Measurements from ENCODE around the gene MRPL53. TPM values are rescaled to one million over a fixed set of nuclear protein-coding genes. Genes with fewer than 3 reads are reported as not detected.

The MRPL53 gene
- total and polyA plus RNA-seq, 9 of the 15 experiments (the other 6 are each of a cell fraction or from before 2014, with no cell fraction given): 11.5 to 87.9 (median 41.1) TPM

DNA sequence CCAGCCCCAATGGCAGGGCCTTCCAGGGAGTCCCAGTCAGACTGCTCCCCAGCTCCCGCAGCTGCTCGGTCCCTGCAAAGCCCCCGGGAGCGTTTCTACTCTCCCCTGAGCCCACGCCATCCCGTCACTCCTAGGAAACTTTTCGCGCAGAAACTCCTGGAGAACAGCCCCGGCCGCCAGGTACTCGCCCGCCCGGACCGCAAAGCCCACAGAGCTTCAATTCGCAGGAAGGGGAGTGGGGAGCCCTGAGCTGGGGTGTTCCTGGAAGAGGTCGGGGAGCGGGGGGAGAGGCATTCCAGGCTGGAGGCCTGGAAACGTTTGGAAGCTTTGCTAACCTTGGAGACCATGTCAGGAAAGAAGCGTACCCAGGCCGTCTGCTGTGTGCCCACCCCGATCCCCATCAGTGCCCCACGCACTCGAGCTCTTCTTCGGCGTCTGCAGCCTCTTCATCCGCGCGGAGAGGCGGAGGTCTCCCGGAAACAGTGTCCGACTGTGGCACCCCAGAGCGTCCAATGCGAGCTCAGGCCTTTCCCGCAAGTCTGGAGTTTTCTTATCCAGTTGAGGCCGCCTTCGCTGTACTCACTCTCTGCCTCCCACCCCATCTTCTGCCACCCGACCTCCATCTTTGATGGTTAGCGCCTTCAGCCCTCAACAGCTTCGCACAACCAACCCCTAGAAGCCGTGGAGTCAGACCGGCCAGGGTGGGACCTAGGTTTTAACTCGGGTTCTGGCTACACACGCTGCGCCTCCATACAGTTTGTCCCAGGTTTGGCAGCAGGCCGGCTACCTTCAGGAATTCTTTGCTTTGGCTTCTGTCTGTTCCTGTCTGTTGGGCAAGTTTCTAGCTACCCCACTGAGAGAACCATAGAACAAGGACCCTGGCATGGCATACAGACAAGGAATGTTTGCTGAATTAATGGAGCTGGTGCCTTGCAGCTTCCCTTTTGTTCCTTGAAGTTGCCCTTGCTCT is 31.3 kb upstream of the MRPL53 start (continued):
- TF ChIP-seq ATF3 (IDR thresholded peaks at IDR 0.05) (peak; percentile 46; the same call in 1 of the 2 replicates), ATF3 (CRISPR knock-in tag; conservative IDR thresholded peaks at IDR 0.05) (peak; percentile 39; the same call in 1 of the 2 replicates), CREB1 (IDR thresholded peaks at IDR 0.05) (no peak), CREB1 (CRISPR knock-in tag; IDR thresholded peaks at IDR 0.05) (peak; percentile 9; the same call in 1 of the 2 replicates), TGIF2 (CRISPR knock-in tag; IDR thresholded peaks at IDR 0.05) (no peak), JUND (IDR thresholded peaks at IDR 0.05; ENCODE audit: borderline replicate concordance, low read depth, low read length) (peak; percentile 8; the same call in 1 of the 2 replicates), JUND (tag; IDR thresholded peaks at IDR 0.05; ENCODE audit: borderline replicate concordance, low read depth, low read length) (no peak), VEZF1 (CRISPR knock-in tag; IDR thresholded peaks at IDR 0.05) (peak; percentile 24; the same call in 1 of the 2 replicates), ZNF445 (CRISPR knock-in tag; IDR thresholded peaks at IDR 0.05; ENCODE audit: low read depth) (no peak), KLF16 (IDR thresholded peaks at IDR 0.05) (no peak), RBBP5 (IDR thresholded peaks at IDR 0.05; ENCODE audit: borderline replicate concordance, insufficient read depth, low read length, poor library complexity, severe bottlenecking) (peak; percentile 69), RBM15 (IDR thresholded peaks at IDR 0.05; ENCODE audit: insufficient read depth, low read length) (no peak), BRD9 (IDR thresholded peaks at IDR 0.05; ENCODE audit: low read depth, partially characterized antibody) (no peak), HOXB6 (CRISPR knock-in tag; IDR thresholded peaks at IDR 0.05; ENCODE audit: borderline replicate concordance) (no peak), CEBPZ (IDR thresholded peaks at IDR 0.05; ENCODE audit: borderline replicate concordance, low read depth, low read length) (no peak), TEAD2 (tag; IDR thresholded peaks at IDR 0.05) (no peak), ZNF217 (CRISPR knock-in tag; IDR thresholded peaks at IDR 0.05) (no peak)
- TF ChIP-seq, protein P1, sequence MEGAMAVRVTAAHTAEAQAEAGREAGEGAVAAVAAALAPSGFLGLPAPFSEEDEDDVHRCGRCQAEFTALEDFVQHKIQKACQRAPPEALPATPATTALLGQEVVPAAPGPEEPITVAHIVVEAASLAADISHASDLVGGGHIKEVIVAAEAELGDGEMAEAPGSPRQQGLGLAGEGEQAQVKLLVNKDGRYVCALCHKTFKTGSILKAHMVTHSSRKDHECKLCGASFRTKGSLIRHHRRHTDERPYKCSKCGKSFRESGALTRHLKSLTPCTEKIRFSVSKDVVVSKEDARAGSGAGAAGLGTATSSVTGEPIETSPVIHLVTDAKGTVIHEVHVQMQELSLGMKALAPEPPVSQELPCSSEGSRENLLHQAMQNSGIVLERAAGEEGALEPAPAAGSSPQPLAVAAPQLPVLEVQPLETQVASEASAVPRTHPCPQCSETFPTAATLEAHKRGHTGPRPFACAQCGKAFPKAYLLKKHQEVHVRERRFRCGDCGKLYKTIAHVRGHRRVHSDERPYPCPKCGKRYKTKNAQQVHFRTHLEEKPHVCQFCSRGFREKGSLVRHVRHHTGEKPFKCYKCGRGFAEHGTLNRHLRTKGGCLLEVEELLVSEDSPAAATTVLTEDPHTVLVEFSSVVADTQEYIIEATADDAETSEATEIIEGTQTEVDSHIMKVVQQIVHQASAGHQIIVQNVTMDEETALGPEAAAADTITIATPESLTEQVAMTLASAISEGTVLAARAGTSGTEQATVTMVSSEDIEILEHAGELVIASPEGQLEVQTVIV (CRISPR knock-in tag; IDR thresholded peaks at IDR 0.05; ENCODE audit: borderline replicate concordance): no peak
